Head of caudate nucleus (tissue), 42 donors: Measurements from ENCODE around the gene MEI1.
A peak's percentile ranks its signal among the peaks of the same experiment; 100 is the strongest.
"Not testable (repeated sequence)": the region's sequence is repeated elsewhere in the genome, so short reads cannot be mapped to it uniquely, and the experiment has no call there.

ENCODE experiments used
- DNase-seq, 42 donors: peaks; one replicate each; pipeline versions ENCODE4 v3.0.0 to v3.0.0-alpha.2; 2020 to 2021; ENCODE audit warnings: mixed read lengths in 7 of 42
- intact Hi-C: fragments of 100-400 bp; cut with DNase I; formaldehyde crosslinking; loops from one replicate; pipeline ENCODE4 v1.15.0; 2022

Gene MEI1

GRCh38 chr22:41828516-41828915, 129.2 kb downstream of the MEI1 start:
- no peak for DNase-seq
- intact Hi-C loops, result no loop called here

- no peak for DNase-seq
- intact Hi-C loops, result no loop called here
Measured at GRCh38 chr22:41830174-41830573, 130.9 kb downstream of the MEI1 start.

GRCh38 chr22:41831383-41831782, 132.1 kb downstream of the MEI1 start:
- intact Hi-C loops, result no loop called here
- DNase-seq, result no peak

GRCh38 chr22:41831828-41832552, 132.7 kb downstream of the MEI1 start:
- intact Hi-C loops, result loop anchor here (2.0 kb wide), 1 partner anchor 109 kb away; no protein-coding TSS in a partner anchor
- peak in 1 of 42 donors; percentile 27 for DNase-seq

DNA sequence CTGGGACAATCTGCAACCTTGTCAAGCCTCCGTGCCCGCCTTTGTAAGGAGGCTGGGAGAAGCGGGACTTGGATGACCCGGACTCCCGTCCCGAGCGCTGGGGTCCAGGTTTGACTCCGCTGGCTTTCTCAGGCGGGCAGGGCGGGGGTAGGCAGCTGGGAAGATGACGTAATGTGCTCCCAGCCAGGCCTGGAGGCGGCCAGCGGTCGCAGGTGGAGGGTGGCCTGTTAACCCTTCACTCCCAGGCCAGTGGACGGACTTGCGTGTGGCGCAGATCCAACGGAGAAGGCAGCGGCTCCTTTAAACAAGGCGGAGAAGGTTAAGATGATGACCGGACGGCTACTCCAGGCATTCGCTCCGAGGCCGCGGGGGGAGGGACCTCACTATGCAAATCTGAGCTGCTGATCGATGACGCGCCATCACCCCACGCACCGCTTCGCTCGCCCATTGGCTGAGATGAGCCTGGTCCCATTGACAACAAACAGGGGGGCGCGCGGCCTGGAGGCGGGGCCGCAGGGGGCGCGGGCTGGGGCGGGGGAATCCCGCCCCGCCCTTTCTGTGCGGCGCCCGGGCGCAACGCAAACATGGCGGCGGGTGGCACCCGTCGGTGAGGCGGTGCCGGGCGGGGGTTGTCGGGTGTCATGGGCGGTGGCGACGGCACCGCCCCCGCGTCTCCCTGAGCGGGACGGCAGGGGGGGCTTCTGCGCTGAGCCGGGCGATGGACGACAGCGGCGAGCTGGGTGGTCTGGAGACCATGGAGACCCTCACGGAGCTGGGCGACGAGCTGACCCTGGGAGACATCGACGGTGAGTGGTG, 133.5 kb downstream of the MEI1 start, which contains the start of gene SREBF2:
SREBF2 (plus strand) TSS at position 553 of the 816 bp plus-strand sequence; CDS start at position 719, 166 bp downstream.
- DNase-seq, result peak; percentile 99 to 100 (median 100)
- intact Hi-C loops, result loop anchor here (2.0 kb wide), 1 partner anchor 108 kb away; no protein-coding TSS in a partner anchor

DNA sequence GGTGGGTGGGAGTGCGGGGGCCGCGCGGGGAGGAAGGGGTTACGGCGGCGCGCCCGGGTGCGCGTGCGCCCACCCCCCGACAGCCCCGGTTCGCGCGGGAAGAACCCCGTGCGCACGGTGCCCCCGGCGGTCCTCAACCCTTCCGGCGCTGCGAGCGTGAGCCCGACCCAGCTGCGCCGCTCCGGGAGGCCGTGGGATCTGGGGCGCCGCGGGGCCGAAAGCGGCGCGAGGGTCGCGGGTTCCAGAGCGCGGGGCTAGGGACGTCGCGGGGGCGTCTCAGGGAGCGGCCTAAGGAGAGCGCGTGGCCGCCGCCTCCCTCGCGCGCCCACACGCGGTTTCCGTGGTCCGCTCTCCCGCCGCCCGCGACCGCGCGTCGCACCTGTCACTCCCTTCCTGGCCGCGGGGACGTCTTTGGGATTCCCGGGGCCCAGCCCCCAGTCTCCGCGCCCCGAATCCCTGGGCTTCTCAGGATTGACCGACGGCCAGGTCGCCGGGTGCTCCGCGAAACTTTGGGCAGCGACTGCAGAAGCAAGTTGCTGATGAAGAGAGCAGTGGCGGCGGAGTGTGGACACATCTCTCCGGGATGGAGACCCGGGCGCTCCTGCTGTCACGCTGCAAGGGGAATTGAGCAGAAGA, 134.2 kb downstream of the MEI1 start:
- intact Hi-C loops, result loop anchor here (2.0 kb wide), 1 partner anchor 107 kb away; no protein-coding TSS in a partner anchor
- peak in 41 of 42 donors; percentile 20 to 77 (median 52) for DNase-seq

GRCh38 chr22:41834005-41834944, 135.0 kb downstream of the MEI1 start:
- intact Hi-C loops, result no loop called here
- DNase-seq, result no peak

DNA sequence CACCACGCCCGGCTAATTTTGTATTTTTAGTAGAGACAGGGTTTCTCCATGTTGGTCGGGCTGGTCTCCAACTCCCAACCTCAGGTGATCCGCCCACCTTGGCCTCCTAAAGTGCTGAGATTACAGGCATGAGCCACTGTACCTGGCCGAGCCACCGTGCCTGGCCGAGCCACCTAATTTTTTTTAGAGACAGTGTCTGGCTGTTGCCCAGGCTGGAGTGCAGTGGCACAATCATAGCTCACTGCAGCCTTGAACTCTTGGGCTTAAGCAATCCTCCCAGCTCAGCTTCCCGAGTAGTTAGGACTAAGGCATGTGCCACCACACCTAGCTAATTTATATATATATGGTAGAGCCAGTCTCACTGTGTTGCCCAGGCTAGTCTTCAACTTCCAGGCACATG, 136.2 kb downstream of the MEI1 start:
- intact Hi-C loops, DNase-seq: not testable (repeated sequence)

DNA sequence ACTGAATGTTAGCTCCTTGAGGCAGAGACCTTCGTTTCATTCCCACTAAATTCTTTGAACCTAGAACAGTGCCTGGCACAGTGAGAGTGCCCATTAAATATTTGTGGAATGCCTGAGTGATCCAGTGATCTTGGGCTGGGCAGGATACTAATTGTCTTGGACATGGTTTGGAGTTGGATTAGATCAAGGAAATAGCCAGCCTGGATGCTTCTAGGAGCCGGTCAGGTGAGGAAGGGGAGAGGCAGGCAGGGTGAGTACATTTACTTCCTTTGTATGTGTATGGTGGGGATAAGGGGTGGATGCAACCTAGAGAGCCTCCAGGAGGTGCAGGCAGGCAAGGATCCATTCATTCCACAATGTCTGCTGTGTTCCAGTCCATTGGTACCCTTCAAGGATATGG, 137.2 kb downstream of the MEI1 start:
- DNase-seq, result no peak
- intact Hi-C loops, result no loop called here

DNA sequence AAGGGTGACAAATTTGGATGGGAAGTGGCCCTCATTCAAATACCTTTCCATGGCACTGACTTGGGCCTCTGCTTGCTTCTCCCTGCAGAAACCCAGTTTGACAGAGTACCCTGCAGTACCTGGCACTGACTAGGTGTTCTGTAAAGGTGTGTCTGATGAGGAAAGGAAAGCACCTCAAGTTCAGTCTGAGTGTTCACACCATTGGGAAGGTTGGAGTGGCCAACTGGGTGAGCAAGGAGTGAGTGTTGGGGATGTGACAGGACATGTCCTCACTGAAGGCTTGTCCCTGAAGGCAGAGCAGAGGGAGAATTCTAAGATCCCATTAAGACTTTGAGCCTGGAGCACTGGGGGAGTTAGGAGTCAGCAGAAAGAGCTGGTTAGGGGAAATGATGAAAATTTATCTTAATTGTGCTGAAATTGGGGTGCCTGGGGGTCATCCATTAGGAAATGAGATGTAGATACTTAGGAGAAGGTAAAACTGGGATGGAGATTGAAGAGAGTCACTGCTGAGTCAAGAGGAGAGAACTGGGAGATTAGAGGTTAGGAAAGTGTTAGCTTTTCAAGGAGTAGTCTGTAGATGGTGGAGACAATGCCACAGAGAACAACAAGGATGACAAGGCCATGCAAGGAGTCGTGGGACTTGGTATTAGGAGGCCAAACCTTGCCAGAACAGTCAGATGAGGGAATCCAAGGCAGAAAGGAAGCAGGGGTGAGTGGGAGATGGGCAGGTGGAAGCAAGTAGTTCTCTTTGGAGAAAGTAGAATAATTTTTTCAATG, 139.7 kb downstream of the MEI1 start:
- intact Hi-C loops, result no loop called here
- DNase-seq, result no peak

DNA sequence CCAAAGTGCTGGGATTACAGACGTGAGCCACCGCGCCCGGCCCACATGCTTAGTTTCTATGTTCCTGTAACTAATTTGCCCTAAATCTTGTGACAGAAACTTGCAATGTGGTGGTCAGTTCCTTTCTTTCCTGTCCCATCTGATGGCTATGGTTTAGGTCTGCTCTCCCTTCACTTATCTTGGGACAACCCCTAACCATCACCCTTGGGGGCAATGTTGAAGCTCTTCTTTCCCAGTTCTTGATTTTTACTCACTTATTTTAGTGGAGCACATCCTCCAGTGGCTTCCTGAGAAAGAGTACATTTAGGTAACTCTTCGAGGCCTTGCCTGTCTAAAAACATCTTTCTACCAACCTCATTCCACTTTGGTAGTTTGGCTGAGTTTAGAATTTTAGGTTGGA, 140.9 kb downstream of the MEI1 start:
- intact Hi-C loops, result no loop called here
- DNase-seq, result no peak

DNA sequence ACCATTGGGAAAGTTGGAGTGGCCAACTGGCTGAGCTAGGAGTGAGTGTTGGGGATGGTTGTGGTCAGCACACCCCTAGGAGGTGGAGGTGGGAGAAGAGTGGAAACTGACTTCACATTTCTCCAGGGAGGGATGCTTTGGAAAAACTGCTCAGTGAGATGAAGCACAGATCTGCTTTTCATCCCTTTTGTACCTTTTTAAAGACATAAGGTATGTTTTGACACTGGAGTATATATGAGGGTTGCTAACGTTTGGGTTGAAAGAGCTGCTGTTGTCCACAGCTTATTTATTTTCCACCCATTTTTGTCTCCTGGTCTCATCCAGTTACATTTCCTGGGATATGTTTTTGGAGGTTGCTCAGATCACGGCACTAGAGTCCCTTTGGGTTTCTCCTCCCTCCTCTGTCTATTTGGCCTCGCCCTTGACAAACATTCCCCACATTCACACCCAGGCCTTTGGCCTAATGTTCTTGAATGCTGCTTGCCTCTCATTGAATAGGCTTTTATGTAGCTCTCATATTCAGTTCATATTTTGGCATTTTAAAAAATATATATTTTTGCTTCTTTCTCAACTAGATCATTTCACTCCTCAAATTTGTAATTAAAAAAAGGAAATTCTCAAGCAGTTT, 141.9 kb downstream of the MEI1 start:
- DNase-seq, result no peak
- intact Hi-C loops, result no loop called here

DNA sequence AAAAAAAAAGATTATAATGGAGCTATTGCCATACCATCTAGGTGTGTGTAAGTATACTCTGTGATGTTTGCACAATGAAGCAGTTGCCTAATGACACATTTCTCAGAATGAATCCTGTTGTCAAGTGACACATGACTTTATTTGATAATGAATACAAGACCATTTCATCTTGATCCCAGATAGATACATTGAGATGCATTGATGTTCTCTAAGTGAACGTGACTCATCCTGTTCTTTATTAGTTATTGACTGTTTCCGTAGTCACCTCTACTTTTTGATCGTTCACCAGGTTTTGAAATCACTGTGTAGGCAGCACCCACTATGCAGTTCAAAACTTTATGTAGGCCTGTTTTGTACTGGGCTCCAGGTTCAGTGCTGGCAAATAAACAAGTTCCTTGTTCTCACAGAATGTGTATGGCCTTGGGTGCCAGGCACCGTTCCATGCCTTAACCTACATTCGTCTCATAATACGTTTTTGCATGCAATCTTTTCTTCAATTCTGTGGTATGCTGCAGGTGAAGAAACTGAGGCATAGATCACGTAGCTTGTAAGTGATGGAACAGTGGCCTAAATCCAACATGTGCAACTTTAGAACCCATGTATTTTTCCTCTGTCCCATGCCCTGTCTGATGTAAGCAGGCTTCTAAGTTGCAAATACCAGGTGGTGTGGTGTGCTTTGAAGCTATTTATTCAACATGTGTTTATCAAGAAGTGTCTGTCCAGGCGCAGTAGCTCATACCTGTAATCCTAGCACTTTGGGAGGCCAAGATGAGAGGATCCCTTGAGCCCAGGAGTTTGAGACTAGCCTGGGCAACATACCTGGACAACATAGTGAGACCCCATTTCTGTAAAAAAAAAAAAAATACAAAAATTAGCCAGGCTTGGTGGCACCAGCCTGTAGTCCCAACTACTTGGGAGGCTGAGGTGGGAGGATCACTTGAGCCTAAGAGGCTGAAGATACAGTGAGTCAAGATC, 144.0 kb downstream of the MEI1 start:
- no peak for DNase-seq
- intact Hi-C loops, result no loop called here

GRCh38 chr22:41844036-41844435, 144.7 kb downstream of the MEI1 start:
- DNase-seq, result no peak
- intact Hi-C loops, result no loop called here

DNA sequence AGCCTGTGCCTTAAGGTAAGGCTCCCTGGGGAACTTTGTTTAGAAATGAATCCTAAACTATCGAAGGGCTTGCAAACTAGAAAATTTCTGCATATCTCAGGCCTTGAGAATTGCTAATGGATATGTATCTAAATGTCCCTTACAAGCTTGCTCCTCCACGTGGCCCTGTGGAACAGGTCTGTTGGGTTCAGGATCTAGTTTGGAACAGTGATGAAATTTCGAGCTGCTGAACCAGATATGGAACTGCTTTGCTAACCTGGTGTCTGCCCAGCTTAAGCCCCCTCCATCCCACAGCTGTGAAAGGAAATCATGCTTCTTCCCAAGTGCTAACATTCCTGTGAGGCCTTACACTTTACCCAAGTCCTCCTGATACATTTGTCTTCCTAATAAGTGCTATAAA, 145.2 kb downstream of the MEI1 start:
- intact Hi-C loops, result no loop called here
- no peak for DNase-seq
